Naive thymus-derived CD4-positive, alpha-beta T cell (primary cell): Measurements from ENCODE around the gene SERPING1. TPM values are rescaled to one million over a fixed set of nuclear protein-coding genes. Genes with fewer than 3 reads are reported as not detected.

Source experiments
- ATAC-seq: fragments of 150-1000 bp; cut with Tn5 transposase; 2 replicates; pipeline ENCODE4 v1.10.0; 2021; ENCODE audit warnings: mild to moderate bottlenecking, moderate library complexity
- CTCF ChIA-PET: fragments of 350-600 bp; sonication (Branson Sonifier 250); formaldehyde crosslinking; loops from one replicate; lab custom pipeline; 2021; ENCODE audit warnings: antibody characterized with exemption; lab: Charles Lee
- POLR2A ChIA-PET: fragments of 350-600 bp; sonication (Branson Sonifier 250); formaldehyde crosslinking; loops from one replicate; lab custom pipeline; 2021; ENCODE audit warnings: antibody characterized with exemption, inconsistent platforms; lab: Charles Lee
- DNase-seq, 9 donors: peaks; one replicate each; pipeline versions ENCODE4 v3.0.0 to v3.0.0-alpha.2; 2020 to 2022; ENCODE audit warnings: mixed read lengths in 1 of 9
- H3K27ac ChIP-seq: one replicate; pipeline ENCODE4 v1.7.0; 2013; ENCODE audit warnings: mild to moderate bottlenecking, low read depth, low read length, moderate library complexity
- H3K27me3 ChIP-seq, 2 donors: one replicate each; pipeline ENCODE4 v1.7.0; 2013; ENCODE audit warnings: low read length in 2 of 2, mild to moderate bottlenecking in 2 of 2, moderate library complexity in 2 of 2; ENCODE audit not compliant: control insufficient read depth in 2 of 2, insufficient read depth in 2 of 2
- H3K36me3 ChIP-seq, 3 experiments: 1 replicate in 2 of 3; 2 replicates in 1 of 3; pipeline ENCODE4 v1.7.0; 2013; ENCODE audit warnings: low read length in 3 of 3, mild to moderate bottlenecking in 3 of 3, moderate library complexity in 1 of 3; ENCODE audit not compliant: insufficient read depth in 3 of 3, control insufficient read depth in 2 of 3
- H3K4me1 ChIP-seq, 2 donors: one replicate each; pipeline ENCODE4 v1.7.0; 2013; ENCODE audit warnings: low read length in 2 of 2, mild to moderate bottlenecking in 2 of 2, moderate library complexity in 1 of 2; ENCODE audit not compliant: control insufficient read depth in 2 of 2, insufficient read depth in 2 of 2
- H3K4me3 ChIP-seq: 2 replicates; pipeline ENCODE4 v1.7.0; 2013; ENCODE audit warnings: mild to moderate bottlenecking, low read length
- H3K9me3 ChIP-seq, 3 experiments: 1 replicate in 2 of 3; 2 replicates in 1 of 3; pipeline ENCODE4 v1.7.0; 2013; ENCODE audit warnings: low read length in 3 of 3; ENCODE audit not compliant: control insufficient read depth in 2 of 3
- H3K27ac Mint-ChIP-seq, 9 donors: one replicate each; pipeline ENCODE4 v1.8.0; 2020 to 2022; ENCODE audit warnings: mixed read lengths in 9 of 9, mild to moderate bottlenecking in 8 of 9, moderate library complexity in 5 of 9, inconsistent platforms in 2 of 9
- H3K27me3 Mint-ChIP-seq, 5 donors: one replicate each; pipeline ENCODE4 v1.8.0; 2021 to 2022; ENCODE audit warnings: mixed read lengths in 5 of 5, mild to moderate bottlenecking in 1 of 5
- H3K36me3 Mint-ChIP-seq, 5 donors: one replicate each; pipeline ENCODE4 v1.8.0; 2020 to 2022; ENCODE audit warnings: mixed read lengths in 5 of 5, mild to moderate bottlenecking in 3 of 5, inconsistent platforms in 1 of 5
- H3K4me1 Mint-ChIP-seq, 7 donors: one replicate each; pipeline ENCODE4 v1.8.0; 2020 to 2022; ENCODE audit warnings: mixed read lengths in 7 of 7, mild to moderate bottlenecking in 3 of 7, inconsistent platforms in 1 of 7
- H3K4me3 Mint-ChIP-seq, 10 donors: one replicate each; pipeline ENCODE4 v1.8.0; 2020 to 2022; ENCODE audit warnings: mild to moderate bottlenecking in 10 of 10, mixed read lengths in 10 of 10, moderate library complexity in 6 of 10, inconsistent platforms in 2 of 10
- H3K9me3 Mint-ChIP-seq, 11 donors: one replicate each; pipeline ENCODE4 v1.8.0; 2020 to 2022; ENCODE audit warnings: mixed read lengths in 11 of 11, mild to moderate bottlenecking in 4 of 11, inconsistent platforms in 1 of 11, moderate library complexity in 1 of 11
- intact Hi-C, 2 donors: fragments of 100-400 bp; cut with micrococcal nuclease; formaldehyde crosslinking; loops; one replicate each; pipeline ENCODE4 v1.15.1; 2023
- polyA plus RNA-seq, 2 donors: library from polyadenylated mRNA; unstranded; fragments of 300-500 nt; fragmentation: Illumina TruSeq; gene quantifications; one replicate each; pipeline ENCODE4 v1.2.3, GENCODE V29; 2021
- total RNA-seq, 6 experiments: library from RNA in 5 of 6; stranded (reverse) in 5 of 6; gene quantifications; 1 replicate in 5 of 6; 2 replicates in 1 of 6; pipeline ENCODE4 v1.2.3 and lab custom pipeline; 2021 to 2026

The SERPING1 gene
- total and polyA plus RNA-seq, 7 experiments from 2014 or later = 0.21 to 3.7 (median 0.97) TPM; not detected in 4

DNA sequence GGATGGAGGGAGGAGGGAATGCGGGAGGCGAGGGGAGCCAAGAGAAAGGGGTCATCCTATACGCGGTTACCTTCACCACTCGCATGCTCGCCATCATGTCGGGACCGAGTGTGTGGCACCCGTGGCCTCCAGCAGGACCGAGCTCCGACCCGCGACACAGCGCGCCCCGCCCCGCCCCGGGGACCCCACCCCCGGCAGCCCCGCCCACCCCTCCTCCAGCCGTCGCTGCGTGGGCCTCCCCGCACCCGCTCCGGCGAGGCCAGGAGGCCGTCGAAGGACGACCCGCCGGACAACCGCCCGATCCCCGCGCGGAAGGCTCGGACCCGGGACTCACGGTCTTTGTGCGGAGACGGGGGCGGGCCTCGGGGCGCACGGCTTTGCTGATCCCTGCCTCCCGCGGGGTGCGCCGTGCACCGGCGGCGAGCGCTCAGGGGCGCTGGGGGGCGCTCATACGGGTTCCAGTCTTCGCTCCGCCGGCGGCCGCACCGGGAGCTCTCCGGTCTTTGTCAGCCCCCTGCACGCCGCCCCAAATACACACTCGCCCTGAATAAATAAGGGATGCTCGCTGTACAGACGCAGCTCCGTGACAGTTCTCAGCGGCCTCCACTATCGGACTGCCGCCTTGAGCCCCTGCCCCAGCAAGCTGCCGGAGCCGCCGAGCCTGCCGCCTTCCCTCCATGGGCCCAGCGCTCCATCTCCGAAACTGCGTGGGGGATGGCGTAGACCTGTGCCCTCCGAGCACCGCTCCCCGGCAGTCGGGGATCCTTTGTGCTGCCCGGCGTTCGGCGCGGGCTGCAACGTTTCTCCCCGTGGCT lies 29.8 kb upstream of the SERPING1 start, which contains the start of gene UBE2L6:
TSS of gene UBE2L6 (minus strand) at position 158 of the 815 bp plus-strand sequence. CDS start at position 97, 61 bp downstream.
- DNase-seq = peak; percentile 51 to 74 (median 67)
- H3K36me3 Mint-ChIP-seq = peaks cover 4 to 18% (median 5%) of the 10 kb centered on the region in 5 donors
- H3K9me3 Mint-ChIP-seq = no peaks in the 10 kb centered on the region
- peak within 1 kb of the TSS; percentile 95 to 100 (median 98) for H3K27ac Mint-ChIP-seq
- H3K27me3 ChIP-seq = no peaks in the 10 kb centered on the region
- no peaks in the 10 kb centered on the region for H3K27me3 Mint-ChIP-seq
- peak within 1 kb of the TSS; percentile 92 to 100 (median 99) for H3K4me3 Mint-ChIP-seq
- peak within 1 kb of the TSS; percentile 97 for H3K27ac ChIP-seq
- H3K9me3 ChIP-seq = no peaks in the 10 kb centered on the region
- H3K4me1 ChIP-seq = peaks cover 9 to 17% of the 10 kb centered on the region in 2 donors
- peaks cover 0 to 12% (median 0%) of the 10 kb centered on the region in 3 experiments for H3K36me3 ChIP-seq
- H3K4me3 ChIP-seq = peak within 1 kb of the TSS; percentile 99
- POLR2A ChIA-PET = interaction anchor here (0.7 to 1.9 kb wide), 15 partner anchors 13 to 233 kb away, joined by 3 to 13 read pairs (median 4); partner anchors contain the start of genes MED19, SELENOH, SLC43A1 and TIMM10
- peaks cover 37 to 65% (median 50%) of the 10 kb centered on the region in 7 donors for H3K4me1 Mint-ChIP-seq
- ATAC-seq = peak; percentile 90
- CTCF ChIA-PET = interaction anchor here (0.6 to 6.3 kb wide), 18 partner anchors 9 to 958 kb away, joined by 3 to 86 read pairs (median 6); no protein-coding TSS in a partner anchor
- intact Hi-C loops = loop anchor here (1.0 to 10.0 kb wide), 18 partner anchors 36 to 1577 kb away; partner anchors contain the start of genes CLP1 (in 2 of the 2), FAM111A (in 1 of the 2), MED19 (in 1 of the 2) and SELENOH (in 1 of the 2)

DNA sequence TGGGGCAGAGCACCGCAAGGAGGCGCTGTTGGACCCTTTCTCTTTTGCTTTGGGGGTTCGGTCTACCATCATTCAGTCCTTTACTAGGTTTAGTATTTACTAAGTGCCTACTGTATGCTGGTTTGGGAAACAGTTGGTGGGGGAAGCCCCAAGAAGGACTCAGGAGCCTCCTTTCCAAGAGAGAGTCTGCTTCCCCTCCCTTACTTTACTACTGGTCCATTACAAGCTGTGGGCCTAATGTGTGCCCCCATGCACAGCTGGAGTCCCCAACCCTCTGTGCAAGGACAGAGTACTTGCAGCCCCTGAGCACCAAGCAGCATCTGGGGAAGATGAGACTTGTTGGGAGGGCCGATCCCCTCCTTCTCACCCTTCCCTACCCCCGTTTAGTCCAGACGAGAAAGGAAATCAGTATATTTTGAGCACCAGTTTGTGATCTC lies 29.1 kb upstream of the SERPING1 start:
- H3K27ac ChIP-seq = peak overlapping the region; percentile 97
- ChIA-PET CTCF (interaction anchor here (0.7 to 6.3 kb wide), 21 partner anchors 10 to 957 kb away, joined by 3 to 86 read pairs (median 4); no protein-coding TSS in a partner anchor), POLR2A (interaction anchor here (0.7 to 1.9 kb wide), 11 partner anchors 14 to 233 kb away, joined by 3 to 13 read pairs (median 4); partner anchors contain the start of genes SELENOH, SLC43A1 and TIMM10)
- H3K36me3 ChIP-seq = peaks cover 0 to 10% (median 0%) of the 10 kb centered on the region in 3 experiments
- no peaks in the 10 kb centered on the region for H3K9me3 ChIP-seq
- peaks cover 30 to 60% (median 46%) of the 10 kb centered on the region in 7 donors for H3K4me1 Mint-ChIP-seq
- ATAC-seq = peak; percentile 8
- H3K36me3 Mint-ChIP-seq = peaks cover 4 to 17% (median 5%) of the 10 kb centered on the region in 5 donors
- intact Hi-C loops = loop anchor here (1.0 to 10.0 kb wide), 15 partner anchors 37 to 1576 kb away; partner anchors contain the start of genes CLP1 (in 1 of the 2), FAM111A (in 1 of the 2), MED19 (in 1 of the 2) and SELENOH (in 1 of the 2)
- H3K4me3 ChIP-seq = peak overlapping the region; percentile 99
- peaks cover 9 to 17% of the 10 kb centered on the region in 2 donors for H3K4me1 ChIP-seq
- H3K27ac Mint-ChIP-seq = peak overlapping the region; percentile 90 to 99 (median 98)
- H3K27me3 ChIP-seq = no peaks in the 10 kb centered on the region
- no peaks in the 10 kb centered on the region for H3K9me3 Mint-ChIP-seq
- peak overlapping the region; percentile 92 to 100 (median 99) for H3K4me3 Mint-ChIP-seq
- DNase-seq = peak; percentile 77 to 93 (median 88)
- peaks cover 0 to under 1% (median 0%) of the 10 kb centered on the region in 5 donors for H3K27me3 Mint-ChIP-seq

DNA sequence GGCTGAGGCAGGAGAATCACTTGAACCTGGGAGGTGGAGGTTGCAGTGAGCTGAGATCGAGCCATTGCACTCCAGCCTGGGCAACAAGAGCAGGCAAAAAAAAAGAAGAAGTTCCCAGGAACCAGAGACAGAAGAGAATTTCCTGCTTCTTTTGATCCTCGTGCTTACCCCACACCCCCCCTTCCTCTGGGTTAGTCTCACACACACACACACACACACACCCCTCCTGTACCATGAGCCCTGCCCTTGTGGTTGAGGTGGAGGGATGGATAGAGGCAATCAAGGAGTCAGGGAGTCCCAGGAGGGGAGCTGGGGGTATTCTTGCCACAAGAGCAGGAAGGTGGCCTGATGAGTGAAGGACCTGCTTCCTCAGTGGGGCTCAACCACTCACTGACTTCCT lies 25.9 kb upstream of the SERPING1 start:
- H3K27me3 ChIP-seq = no peaks in the 10 kb centered on the region
- intact Hi-C loops = no loop called here
- ATAC-seq = no peak
- H3K27ac ChIP-seq = no peak overlapping the region
- H3K36me3 Mint-ChIP-seq = peaks cover 0 to 3% (median 0%) of the 10 kb centered on the region in 5 donors
- CTCF ChIA-PET = interaction anchor here (0.8 to 6.3 kb wide), 5 partner anchors 69 to 227 kb away, joined by 3 to 86 read pairs (median 4); no protein-coding TSS in a partner anchor
- H3K4me3 ChIP-seq = no peak overlapping the region
- POLR2A ChIA-PET = no interaction called here
- H3K27me3 Mint-ChIP-seq = peaks cover 0 to 14% (median 5%) of the 10 kb centered on the region in 5 donors
- H3K9me3 ChIP-seq = no peaks in the 10 kb centered on the region
- DNase-seq = peak in 1 of 9 donors; percentile 15
- H3K4me3 Mint-ChIP-seq = no peak overlapping the region
- H3K9me3 Mint-ChIP-seq = no peaks in the 10 kb centered on the region
- H3K36me3 ChIP-seq = peaks cover 0 to 10% (median 0%) of the 10 kb centered on the region in 3 experiments
- peaks cover 5 to 30% (median 20%) of the 10 kb centered on the region in 7 donors for H3K4me1 Mint-ChIP-seq
- H3K4me1 ChIP-seq = peaks cover 0 to 13% of the 10 kb centered on the region in 2 donors
- peak overlapping the region in 2 of 9 donors; percentile 26 to 59 for H3K27ac Mint-ChIP-seq

DNA sequence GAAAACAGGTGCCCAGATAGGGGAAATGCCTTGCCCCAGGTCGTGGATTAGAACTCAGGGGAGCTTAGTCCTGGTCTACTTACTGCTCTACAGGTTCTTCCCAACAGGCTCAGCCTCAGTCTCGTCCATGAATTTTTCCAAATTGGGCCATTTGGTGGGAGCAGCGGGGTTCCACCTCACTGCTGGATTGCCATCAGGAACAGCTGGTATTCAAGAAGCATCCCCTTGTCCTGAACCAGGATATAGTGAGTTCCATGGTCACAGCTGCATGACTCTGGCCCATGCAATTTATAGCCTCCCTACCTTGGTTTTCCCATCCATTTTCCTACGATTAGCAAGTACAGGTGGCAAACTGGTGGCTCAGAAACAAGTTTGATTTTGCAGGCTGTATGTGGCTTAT lies 23.4 kb upstream of the SERPING1 start:
- H3K27me3 ChIP-seq = no peaks in the 10 kb centered on the region
- H3K4me3 Mint-ChIP-seq = no peak overlapping the region
- POLR2A ChIA-PET = no interaction called here
- H3K36me3 ChIP-seq = no peaks in the 10 kb centered on the region
- H3K4me1 ChIP-seq = peaks cover 0 to 7% of the 10 kb centered on the region in 2 donors
- H3K4me1 Mint-ChIP-seq = peaks cover 4 to 21% (median 14%) of the 10 kb centered on the region in 7 donors
- H3K27ac Mint-ChIP-seq = peak overlapping the region in 1 of 9 donors; percentile 28
- no peak overlapping the region for H3K27ac ChIP-seq
- ATAC-seq = no peak
- CTCF ChIA-PET = no interaction called here
- no peaks in the 10 kb centered on the region for H3K9me3 ChIP-seq
- H3K36me3 Mint-ChIP-seq = no peaks in the 10 kb centered on the region
- intact Hi-C loops = no loop called here
- H3K9me3 Mint-ChIP-seq = no peaks in the 10 kb centered on the region
- no peak overlapping the region for H3K4me3 ChIP-seq
- DNase-seq = no peak
- H3K27me3 Mint-ChIP-seq = peaks cover 0 to 24% (median 5%) of the 10 kb centered on the region in 5 donors

DNA sequence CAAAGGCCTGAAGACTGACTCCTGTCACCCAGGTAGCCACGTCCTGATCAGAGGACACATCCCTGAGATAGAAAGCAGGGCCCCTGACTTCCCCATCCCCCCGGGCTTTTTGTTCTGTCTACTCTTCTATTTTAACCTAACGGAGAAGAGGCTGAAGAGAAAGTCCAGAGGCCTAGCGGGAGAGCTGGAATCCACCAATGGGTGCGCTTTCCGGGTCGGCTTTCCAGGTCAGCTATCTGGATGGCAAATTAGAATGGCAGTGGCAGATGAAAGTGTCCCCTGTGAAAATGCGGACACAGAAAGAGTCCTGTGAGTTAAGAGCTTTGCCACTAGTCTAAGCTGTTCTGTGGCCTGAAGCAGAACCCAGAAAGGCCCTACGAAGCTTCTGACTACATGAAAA lies 13.1 kb upstream of the SERPING1 start:
- H3K36me3 ChIP-seq = no peaks in the 10 kb centered on the region
- no peaks in the 10 kb centered on the region for H3K27me3 ChIP-seq
- intact Hi-C loops = no loop called here
- Mint-ChIP-seq H3K4me3 (no peak overlapping the region), H3K27ac (no peak overlapping the region), H3K4me1 (peaks cover 0 to 21% (median 13%) of the 10 kb centered on the region in 7 donors), H3K27me3 (peaks cover 0 to 6% (median 0%) of the 10 kb centered on the region in 5 donors), H3K36me3 (no peaks in the 10 kb centered on the region), H3K9me3 (no peaks in the 10 kb centered on the region)
- H3K27ac ChIP-seq = no peak overlapping the region
- no peak overlapping the region for H3K4me3 ChIP-seq
- DNase-seq (no peak), ATAC-seq (no peak)
- H3K4me1 ChIP-seq = no peaks in the 10 kb centered on the region
- ChIA-PET POLR2A (no interaction called here), CTCF (interaction anchor here (0.7 kb wide), 1 partner anchor 126 kb away, joined by 3 read pairs; no protein-coding TSS in a partner anchor)
- no peaks in the 10 kb centered on the region for H3K9me3 ChIP-seq

DNA sequence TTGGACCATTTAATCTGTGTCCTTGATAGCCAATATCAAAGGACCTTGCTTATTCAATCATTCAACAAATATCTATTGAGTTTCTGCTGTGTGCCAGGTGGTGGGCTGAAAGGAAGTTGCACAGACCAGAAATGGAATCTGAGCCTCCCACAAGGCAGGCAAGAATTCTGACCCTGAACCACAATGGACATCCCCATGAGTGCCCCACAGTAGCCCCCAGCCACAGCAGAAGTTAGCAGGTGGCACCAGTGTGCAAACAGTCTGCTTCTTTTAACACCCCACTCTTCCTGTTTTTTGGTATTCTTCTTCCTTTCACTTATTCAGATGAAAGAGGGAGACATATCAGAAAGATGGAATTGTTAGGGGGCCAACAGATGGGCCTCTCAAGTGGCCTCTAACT lies 12.2 kb upstream of the SERPING1 start:
- no peak for ATAC-seq
- Histone ChIP-seq H3K27me3 (no peaks in the 10 kb centered on the region), H3K9me3 (no peaks in the 10 kb centered on the region), H3K36me3 (no peaks in the 10 kb centered on the region), H3K4me3 (no peak overlapping the region), H3K4me1 (no peaks in the 10 kb centered on the region), H3K27ac (no peak overlapping the region)
- DNase-seq = no peak
- Mint-ChIP-seq H3K4me1 (peaks cover 0 to 21% (median 13%) of the 10 kb centered on the region in 7 donors), H3K27me3 (peaks cover 0 to 4% (median 0%) of the 10 kb centered on the region in 5 donors), H3K27ac (no peak overlapping the region), H3K36me3 (no peaks in the 10 kb centered on the region), H3K4me3 (no peak overlapping the region), H3K9me3 (no peaks in the 10 kb centered on the region)
- POLR2A ChIA-PET = no interaction called here
- CTCF ChIA-PET = no interaction called here
- intact Hi-C loops = no loop called here
